GM18498 (cell line): ENCODE measurements around the gene XYLT2.

Source experiments
- ATAC-seq: cut with Tn5 transposase; IDR thresholded peaks from one replicate; pipeline ENCODE4 v1.9.1; 2021; ENCODE audit warnings: mild to moderate bottlenecking, moderate library complexity; ENCODE audit not compliant: unreplicated experiment

XYLT2 gene

DNA sequence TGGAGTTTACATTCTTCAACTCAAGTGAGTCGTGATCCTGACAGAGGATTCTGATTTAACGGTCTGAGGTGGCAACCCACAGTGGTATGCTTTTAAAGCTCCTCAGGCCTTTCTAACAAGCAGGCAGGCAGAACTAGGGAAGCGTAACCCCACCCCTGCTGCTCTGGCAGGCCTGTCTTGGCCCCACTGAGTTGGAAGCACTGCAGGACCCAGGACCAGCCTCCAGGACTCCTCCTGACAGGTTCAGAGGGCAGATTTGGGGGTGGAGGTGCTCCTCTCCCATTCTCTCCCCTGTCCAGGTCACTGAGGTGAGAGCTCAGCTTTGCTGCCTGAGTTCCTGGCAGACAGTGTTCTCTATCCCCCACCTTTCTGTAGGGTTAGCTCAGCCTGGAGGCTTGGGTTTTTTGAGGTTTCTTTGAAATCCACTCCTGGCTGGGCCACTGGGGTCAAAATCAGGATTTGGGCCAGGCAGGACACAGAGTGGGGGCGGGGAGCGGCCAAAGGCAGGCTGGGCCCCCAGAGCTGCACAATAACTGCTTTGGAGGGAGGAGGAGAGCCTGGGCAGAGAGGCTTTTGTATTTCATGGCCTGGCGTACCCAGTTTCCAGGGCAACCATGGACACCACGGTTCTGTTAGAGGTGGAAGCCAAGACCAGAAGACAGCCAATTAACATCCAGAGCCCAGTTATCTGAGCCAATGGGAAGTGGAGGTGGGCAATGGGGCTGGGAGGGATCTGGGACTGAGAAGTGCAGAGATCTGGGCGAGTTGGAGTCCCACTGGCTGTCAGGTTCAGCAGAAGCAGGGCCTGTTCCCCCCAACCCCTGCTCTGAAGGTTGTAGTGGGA is 17.5 kb downstream of the XYLT2 start:
- no peak for ATAC-seq

DNA sequence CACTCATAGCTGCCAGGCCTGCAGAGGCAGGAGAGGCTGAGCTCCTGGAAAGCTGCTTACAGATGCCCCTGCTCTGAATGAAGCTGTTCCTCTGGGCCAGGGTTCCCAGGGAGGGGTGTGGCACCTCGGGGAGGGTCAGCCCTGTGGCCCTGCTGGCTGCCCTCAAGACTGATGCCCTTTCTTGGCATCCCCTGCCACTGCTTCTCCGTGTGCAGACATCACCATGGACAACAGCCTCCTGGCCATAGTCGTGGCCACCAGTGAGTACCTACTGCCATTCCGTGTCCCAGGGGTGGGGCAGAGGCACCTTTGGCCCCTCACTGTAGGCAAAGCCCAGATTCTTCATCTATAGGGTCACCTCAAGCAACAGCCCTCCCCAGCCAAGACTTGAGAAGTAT is 18.1 kb downstream of the XYLT2 start:
- no peak for ATAC-seq

DNA sequence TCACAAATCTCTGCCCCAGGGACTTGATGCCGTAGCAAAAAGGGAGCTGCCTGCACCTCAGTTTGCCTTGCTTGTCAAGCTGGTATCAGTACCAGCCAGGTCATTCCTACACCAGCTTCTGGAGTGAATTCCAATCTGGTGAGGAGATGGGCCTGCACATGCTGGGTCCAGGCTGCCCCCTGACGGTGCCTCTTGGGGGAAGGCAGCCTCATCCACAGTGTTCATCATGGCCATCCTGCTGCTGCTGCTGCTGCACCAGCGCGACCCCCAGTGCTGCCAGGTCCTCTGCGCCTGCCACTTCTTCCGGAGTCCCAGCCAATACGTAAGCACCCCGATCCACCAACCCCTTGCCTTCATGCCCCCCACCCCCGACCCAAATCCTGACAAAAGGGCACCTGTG is 18.8 kb downstream of the XYLT2 start:
- no peak for ATAC-seq

DNA sequence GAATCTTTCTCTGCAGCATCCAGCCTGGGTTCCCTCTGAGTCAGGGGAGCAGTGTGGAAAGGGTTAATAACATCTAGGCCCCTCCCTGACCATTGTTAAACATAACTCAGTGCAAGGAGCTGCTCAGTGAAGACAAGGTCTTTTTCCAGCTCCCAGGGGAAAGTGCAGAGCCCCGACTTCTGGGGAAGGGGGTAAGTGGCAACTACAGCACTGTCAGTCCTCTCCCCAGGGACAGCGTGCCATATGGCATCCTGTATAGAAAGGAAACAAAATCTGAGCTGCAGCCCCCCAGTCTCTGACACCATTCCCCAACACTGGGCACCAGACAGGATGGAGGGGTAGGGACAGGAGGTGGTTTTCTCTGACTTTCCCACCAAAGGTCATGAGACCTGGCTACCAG is 19.2 kb downstream of the XYLT2 start:
- ATAC-seq = no peak

DNA sequence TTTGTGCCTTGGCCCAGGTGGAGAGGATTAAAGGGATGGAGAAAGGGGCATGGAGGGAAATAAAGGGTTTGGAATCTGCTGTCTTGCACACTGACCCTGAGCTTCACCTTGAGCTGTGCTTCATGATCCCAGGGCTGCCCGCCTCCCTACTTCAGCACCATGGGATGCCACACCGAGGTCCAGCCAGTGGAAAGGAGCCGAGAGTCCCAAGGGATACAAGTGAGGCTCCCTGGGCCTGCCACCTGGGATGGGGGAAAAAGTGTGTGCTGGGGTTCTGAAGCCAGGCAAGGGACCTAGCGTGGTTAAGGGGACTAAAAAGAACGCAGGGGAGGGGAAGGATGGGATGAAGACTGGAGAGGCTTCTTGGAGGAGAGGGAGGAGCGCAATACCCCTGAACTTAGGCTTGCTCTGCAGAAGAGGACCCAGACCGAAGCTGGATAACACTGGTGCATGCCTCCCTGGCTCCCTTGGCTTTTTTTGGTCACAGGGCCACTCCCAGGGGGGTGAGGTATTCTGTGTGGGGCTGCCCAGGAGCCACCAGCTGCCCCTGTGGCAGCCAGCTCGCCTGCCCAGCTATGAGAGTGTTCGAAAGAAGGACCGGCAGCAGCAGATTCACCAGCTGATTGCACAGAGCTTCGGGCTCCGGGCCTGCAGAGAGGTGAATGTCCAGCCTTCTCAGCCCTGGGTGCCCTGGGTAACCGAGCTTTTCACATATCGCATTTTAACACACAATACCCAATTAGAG is 19.9 kb downstream of the XYLT2 start:
- ATAC-seq = no peak

DNA sequence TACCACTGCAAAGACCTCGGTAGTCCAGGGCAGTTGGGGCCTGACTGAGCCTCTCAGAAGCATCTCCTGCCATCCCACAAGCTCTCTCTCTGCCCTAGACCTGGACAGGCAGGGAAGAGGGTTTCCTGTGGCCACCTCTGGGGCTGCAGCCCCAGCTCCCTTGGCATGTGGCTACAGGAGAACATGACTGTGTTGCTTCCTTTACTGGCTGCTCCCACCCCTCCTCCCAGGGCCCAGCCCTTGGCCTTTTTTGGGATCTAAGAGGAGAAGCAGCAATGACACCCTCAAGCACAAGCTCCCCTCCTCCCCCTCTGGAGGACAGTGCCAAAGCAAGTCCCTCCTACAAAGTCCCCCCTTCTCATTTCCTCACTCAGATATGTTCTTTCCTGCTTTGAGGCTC is 21.5 kb downstream of the XYLT2 start:
- no peak for ATAC-seq

DNA sequence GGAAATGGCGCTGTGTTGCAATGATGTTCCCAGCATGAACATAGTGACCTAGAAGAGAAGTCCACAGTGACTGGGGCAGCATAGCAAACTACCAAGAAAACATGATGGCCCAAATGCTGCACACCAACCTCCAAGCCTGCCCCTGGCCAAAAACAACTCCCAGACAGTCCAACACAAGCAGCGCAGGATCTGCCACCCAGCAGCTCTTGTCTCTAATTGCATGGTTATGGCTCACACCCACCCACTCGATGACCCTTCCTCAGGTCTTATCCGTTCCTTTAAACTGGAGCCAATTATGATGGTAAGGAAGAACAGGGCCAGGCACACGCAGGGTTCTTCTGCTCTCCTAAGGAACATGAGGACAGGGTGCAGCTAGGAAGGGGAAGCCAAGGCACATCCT is 24.1 kb downstream of the XYLT2 start:
- no peak for ATAC-seq

DNA sequence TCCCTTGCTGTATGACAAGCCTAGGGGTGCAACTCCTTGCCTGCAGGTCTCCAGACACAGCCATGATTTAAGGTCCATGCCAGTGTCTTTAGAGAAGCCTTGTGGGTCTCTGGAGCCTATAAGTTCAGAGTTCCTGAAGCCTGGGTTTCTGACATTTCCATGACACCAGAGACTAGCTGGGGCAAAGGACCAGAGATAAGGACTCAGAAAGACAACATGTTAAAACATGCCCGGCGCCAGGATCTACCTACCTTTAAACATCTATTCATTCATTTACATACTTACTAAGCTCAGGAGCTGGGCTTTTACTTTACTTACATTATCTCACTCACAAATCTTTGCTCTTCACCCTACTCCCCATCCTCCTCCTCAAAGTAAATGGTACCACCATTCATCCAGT is 25.6 kb downstream of the XYLT2 start:
- ATAC-seq = no peak

DNA sequence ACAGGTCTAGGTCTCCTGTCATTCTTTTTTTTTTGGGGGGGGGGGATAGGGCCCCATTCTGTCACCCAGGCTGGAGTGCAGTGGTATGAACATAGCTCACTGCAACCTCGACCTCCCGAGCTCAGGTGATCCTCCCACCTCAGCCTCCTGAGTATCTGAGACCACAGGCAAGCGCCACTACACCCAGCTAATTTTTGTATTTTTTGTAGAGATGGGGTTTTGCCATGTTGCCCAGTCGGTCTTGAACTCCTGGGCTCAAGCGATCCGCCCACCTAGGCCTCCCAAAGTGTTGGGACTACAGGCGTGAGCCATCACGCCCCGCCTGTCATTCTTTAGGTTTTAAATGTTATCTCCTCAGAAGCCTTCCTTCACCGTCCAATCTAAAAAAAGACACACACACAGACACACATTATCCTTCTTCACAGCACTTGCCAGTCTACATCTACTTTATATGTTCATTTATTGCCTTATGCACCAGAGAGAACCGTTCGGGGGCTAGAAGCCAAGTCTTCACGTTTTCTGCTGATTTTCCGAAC is 26.4 kb downstream of the XYLT2 start:
- ATAC-seq = no peak

DNA sequence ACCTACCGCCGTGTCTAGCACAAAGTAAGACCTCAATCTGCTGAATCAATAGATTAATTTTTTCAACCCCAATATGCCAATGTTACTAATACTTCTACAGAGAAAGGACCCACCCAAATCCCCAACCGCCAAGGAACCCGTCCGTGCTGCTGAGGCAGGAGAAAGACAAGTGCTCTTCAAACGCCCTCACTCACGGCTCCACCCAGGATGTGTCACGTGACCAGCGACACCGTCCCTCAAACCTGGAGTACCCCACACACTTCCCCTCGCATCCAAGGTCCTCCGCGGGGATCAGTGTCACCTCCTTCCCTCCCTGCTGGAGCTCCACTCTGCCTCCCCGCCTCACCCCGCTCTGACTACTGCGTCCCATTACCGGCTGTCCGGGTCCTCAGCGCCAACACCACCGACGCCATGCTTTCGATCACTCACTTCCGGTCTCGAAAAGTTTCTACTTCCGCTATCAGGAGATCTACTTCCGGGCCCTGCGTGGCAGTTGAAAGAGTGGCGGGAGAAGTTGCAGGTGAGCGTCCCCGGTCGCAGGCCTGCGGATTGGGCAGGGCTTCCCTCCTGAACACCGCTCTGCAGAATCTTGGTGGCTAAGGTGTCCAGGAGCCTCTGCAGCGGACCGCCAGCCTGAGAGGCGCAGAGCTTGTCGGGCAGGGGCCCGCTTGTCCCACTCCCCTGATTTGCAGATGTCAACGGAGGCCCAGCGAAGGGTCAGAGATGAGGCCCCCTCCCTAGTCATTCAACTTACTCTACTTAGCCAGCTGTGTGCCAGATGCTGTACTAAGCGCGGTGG is 27.0 kb downstream of the XYLT2 start, which contains the start of the genes EME1 and MRPL27:
EME1 (plus strand) TSS at position 472 of the 799 bp plus-strand sequence. CDS start 1,980 bp downstream, outside the sequence.
MRPL27 (minus strand) TSS at position 427 of the 799 bp plus-strand sequence; CDS start at position 413, 14 bp downstream.
- ATAC-seq = peak; percentile 78

DNA sequence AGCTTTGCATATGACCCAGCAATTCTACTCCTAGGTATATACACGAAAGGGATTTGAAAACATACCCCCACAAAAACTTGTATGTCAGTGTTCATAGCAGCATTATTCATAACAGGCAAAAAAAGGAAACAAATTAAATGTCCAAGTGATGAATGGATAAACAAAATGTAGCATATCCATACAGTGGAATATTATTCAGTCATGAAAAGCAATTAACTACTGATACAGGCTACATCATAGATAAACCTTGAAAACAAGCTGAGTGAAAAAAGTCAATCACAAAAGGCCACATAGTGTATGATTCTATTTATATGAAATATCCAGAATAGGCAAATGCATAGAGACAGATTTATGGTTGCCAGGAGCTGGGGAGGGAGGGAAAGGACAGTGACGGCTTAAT is 27.8 kb downstream of the XYLT2 start:
- ATAC-seq = no peak

DNA sequence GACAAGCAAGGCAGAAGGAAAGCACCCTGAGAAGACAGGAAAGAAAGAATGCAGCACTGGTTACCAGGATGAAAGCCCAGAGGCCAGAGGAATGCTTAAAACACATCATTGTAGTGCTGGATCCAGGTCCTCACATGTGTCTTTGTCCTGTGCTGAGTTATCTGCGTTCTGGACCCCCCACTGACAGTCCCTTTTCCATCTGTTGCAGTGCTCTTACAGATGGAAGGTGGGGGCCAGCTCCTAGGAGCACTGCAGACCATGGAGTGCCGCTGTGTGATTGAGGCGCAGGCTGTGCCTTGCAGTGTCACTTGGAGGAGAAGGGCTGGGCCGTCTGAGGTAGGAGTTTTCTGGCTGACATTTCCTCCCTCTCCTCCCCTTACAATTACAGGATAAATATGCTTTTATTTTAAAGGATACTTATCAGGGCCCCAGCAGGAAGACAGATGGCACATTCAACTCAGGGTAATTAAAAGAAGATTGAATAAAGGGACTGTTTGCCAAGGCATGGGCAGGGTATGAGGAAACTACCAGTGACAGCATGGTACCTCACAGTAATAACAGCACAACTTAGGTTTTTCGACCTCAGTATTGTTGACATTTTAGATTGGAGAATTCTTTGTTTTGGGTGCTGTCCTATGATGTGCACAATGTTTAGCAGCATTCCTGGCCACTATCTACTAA is 30.1 kb downstream of the XYLT2 start:
- ATAC-seq = no peak

DNA sequence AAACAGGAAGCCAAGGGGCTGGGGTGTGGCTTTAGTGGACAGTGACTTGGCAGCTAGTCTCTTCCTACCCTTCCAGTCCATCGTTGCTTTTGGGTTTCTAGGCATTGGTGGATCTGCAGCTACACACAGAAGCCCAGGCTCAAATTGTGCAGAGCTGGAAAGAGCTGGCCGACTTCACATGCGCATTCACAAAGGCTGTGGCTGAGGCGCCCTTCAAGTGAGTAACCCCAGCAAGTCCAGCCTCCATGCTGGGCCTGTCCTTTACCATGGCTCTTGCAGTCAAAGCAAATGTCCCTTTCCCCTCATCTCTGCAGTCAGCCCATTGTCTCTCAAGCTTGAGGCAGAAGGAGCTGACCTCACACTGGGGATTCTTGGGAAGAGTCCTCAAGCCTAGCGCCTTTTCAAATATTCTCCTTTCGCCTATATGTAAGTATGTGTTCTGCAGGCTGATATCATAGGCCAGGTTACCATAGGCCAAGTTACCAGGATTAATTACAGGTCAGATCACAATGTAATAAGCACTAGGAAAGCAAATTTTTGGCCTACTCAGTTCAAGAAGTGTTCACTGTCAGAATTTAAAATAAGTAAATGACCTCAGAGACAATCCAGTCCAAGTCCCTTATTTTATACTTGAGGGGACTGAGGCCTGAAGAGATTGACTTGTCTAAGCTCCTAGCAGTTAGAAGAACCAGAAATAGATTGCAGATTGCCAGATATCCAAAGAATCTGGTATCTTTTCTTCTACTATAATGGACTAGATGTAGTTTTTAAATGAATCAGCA is 33.6 kb downstream of the XYLT2 start:
- no peak for ATAC-seq

DNA sequence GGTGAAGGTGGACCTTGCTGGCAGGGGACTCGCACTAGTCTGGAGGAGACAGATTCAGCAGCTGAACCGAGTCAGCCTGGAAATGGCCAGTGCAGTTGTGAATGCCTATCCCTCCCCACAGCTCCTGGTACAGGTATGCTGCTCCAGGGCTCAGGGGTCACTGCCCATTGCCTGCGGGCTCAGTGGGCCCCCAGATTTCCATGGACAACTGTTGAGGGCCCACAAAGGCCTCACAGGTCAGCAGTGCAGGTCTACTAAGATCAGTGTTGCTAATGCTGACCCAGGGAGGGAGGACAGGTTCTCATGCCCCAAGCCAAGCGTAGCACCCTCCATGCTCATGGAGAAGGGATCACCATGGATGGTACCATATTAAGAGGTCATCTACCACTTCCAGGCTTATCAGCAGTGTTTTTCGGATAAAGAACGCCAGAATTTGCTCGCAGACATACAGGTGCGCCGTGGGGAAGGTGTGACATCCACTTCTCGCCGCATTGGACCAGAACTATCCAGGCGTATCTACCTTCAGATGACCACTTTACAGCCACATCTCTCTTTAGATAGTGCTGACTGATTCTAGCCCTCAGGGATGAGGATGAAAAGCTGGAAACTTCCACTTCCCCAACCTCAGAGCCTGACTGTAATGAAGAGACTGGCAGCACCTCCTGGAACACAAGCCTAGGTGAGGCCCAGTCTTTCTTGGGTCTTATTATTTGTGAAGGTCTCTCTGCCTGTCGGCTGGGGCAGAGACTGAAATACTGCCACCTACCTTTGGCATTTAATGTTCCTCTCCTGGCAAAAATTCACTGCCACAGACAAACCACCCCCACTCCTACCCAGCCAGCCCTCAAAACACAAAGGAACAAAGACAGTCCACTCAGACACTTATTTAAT is 34.7 kb downstream of the XYLT2 start:
- ATAC-seq = no peak

DNA sequence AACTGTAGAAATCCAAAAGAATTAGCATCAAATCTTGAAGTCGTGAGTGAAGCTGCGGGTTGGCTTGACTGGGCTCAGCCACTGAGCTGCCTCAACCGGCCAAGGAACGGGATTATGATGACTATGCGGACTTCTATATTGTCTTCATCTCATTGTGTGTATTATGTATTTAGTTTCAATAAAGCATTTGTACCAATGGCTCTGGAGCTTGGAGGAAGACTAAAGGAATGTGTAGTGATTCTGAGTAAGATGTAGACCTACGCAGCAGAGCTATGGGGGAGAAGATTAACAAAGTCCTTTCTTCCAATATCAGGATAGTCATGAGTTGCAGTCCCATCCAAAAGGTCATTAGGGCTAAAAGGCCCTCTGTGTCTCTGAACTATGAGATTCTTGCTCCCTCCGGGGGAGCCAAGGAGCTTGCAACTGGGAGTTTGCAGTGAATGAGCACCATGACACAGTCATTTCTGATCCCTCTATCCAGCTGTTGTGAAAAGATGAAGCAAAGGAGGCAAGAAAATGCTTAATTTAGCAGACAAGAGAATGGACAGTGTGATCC is 35.4 kb downstream of the XYLT2 start:
- ATAC-seq = no peak

DNA sequence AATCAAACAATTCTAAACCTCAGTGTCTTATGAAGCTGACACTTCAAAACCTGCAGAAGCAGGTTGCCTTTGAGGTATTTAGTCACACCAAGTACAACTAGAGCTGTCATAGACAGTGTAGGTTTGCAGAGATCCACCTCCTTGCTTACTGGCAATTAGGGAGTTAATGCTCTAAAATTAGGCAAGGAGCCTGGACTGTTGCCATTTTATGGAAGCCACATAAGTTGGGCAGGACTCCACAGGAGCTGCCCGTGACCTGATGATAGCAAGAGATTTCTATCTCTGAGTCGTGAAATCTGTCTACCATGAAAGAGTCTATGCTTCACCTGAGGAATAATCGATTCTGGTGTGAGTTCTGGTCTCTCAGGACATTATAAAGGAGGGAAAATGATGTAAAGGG is 36.0 kb downstream of the XYLT2 start:
- ATAC-seq = no peak

DNA sequence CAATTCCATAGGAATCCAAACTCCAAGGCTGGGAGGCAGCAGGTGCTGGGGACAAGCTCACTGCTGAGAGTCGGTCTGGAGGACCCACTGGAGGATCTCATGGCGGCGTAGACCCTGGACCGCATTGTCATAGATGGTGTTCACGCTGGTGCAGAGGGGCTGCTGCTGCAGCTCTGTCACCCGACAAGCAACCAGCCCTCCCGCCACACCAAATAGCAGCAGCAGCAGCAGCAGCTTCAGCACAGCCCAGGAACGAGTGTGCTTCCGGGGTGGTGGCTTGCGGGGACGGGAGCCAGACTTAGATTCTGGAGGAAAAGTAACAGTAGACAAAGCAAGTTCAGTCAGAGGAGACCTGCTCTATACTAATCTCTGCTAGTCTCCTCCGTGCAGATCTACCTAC is 37.0 kb downstream of the XYLT2 start:
- no peak for ATAC-seq

DNA sequence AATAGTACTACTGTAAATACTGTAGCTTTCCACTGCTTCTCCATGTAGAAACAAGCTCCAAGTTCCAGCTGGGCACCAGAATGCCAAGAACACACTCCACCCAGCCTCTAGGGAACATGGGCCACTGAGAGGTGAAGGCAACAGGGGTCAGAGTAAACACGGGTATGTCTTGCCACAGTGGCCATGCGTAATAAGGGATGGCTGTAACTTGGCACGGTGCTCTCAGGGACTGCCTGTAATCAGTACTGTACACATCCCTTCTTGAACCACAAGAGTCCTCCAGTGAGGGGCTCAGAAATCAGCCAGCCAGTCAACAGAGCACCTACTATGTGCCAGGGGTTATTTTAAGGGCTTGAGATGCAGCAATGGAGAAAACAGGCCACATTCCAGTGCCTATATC is 40.6 kb downstream of the XYLT2 start:
- ATAC-seq = no peak
